Activated effector memory CD4-positive, alpha-beta T cell treated with anti-CD3 and anti-CD28 coated beads, Interleukin-2, amount 50 U/mL, for 16 hours (primary cell): ENCODE measurements around the gene NACA2.
"Not testable (repeated sequence)": the region's sequence is repeated elsewhere in the genome, so short reads cannot be mapped to it uniquely, and the experiment has no call there.

Source experiments
- DNase-seq: peaks from one replicate; pipeline ENCODE4 v3.0.0-alpha.2; 2020

Gene NACA2

DNA sequence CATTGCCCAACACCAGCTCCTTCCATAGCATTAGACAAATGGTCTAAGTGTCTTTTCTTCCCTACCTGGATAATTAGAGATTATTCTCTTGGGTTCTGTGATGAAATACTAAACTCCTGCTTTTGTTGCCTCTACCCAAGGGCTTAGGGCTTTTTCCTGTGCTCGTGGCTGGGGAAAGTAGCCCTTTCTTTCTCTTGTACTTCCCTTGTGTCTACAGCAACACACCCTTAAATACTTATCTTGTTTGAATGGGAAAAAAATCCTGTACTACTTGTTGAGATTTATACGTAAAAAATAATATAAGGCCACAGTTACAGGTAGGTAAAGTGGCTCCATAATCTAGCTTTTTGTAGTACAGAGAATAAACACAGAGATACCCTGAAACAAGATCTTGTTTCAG, 7.0 kb upstream of the NACA2 start:
- DNase-seq, result no peak

DNA sequence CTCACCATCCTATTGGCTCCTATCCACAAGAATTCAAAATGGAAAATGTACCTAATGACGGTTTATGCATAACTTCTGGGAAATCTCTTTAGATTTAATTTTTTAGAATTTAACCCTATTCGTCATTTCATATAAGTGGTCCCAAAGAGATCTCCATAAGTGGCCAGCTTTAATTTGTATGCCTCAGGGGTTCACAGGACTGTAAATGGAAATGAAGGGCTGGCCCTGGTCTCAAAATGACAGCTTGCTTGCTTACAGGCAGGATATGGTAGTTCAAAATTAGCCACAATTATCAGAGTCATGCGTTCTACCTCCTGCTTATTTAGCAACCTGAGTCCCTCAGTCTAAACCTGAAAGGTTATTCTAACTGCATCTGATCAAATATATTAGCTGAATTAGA, 6.6 kb upstream of the NACA2 start:
- no peak for DNase-seq

DNA sequence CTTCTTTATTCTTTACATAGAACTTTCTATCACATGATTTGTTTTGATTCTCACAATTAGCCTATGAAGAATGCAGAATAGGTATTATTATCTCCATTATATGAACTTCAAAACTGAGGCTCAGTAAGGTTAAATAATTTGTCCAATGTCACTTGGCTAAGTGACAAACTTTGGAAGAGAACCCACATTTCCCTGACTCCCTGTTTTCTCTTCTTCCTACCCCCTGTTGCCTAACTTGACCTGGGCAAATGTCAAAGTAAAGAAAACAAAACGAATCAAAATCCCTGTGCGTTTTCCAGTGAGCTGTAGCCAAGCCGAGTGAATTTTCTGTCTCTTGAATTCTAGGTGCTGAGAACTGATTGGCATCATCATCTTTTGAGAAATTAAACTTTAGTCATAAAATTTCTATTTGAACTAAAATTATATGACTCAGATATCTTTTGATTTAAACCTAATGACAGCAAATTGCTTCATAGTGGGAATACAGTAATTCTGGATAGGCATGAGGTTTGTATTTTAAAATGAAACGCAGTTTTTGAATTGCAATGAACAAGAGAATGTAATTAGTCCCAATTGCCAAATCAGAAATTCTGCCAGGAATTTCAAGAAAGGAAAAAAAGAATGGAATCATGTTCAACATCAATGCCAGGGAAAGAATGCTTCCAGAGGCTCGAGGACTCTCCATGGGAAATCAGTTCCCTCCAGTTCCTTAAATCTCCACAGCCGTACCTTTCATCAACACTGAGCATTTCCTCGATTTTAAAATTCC, 4.6 kb upstream of the NACA2 start:
- DNase-seq, result no peak

DNA sequence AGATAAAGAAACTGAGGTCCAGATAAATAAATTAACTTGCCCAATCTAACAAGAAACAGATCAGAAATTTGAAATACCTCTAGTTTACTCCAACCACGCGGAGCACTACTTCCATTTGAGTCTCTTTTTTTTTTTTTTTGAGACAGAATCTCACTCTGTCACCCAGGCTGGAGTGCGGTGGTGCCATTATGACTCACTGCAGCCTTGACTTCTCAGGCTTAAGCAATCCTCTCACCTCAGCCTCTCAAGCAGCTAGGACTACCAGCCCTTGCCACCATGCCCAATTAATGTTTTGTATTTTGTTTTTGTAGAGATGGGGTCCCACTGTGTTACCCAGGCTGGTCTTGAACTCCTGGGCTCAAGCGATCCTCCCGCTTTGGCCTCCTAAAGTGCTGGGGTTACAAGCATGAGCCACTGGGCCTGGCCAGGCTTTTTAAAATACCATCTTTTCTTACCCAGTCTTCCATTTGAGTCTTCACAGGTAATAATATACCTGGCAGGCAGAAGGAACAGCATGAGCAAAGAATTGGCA, 3.3 kb upstream of the NACA2 start:
- no peak for DNase-seq

DNA sequence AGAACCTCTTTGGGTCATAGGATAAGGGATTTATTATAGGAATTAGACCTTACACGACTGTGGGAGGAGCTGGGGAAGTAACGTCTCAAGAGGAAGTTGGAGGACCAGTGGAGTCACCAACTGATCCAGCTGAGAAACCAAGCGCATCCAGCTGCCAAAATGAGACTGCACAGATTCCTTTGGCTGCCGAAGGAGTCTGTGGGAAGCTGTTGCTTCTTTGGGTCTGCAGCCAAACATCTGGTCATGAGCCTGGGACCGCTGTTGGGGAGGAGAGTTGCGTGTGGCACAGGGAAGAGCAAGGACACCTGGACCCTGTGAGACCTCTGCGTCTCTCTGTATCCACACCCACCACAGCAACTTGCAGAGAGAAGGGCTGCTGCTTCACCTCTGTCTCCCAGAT, 2.4 kb upstream of the NACA2 start:
- no peak for DNase-seq

DNA sequence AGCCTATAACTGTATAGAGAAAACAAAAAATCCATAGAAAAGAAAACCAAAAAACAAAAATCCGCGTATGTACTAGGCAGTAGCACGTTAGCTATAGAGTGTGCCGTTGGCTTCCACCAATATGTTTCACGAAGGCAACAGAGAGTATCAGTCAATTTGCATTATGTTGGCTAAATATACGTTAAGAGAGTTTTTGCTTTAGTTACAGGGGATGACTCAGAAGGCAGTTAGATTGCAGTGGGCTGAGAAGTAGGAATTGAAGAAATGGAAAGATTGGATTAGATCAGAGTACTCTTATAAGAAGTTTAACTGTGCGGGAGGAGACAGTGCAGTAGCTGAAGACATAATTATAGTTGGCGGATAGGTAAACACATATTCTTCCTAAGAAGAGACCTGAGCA, 911 bp upstream of the NACA2 start:
- no peak for DNase-seq

DNA sequence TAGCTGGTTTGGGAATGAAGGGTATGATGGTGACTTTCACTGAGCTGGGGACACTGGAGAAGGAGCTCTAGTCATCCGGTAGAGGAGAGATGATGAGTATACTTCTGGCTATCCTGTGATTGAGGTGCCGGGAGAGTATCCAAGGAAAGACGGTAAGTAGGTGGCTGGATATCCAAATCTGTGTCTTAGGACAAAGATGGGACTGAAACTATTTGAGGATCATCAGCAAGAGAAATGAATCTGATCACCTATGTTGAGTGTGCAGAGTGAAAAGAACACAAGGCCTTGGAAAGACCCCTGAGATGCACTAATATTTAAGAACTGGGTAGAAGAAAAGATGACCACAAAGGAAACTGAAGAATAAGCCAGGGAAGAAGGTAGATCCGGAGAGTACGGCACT, 1.0 kb downstream of the NACA2 start:
- DNase-seq, result no peak

DNA sequence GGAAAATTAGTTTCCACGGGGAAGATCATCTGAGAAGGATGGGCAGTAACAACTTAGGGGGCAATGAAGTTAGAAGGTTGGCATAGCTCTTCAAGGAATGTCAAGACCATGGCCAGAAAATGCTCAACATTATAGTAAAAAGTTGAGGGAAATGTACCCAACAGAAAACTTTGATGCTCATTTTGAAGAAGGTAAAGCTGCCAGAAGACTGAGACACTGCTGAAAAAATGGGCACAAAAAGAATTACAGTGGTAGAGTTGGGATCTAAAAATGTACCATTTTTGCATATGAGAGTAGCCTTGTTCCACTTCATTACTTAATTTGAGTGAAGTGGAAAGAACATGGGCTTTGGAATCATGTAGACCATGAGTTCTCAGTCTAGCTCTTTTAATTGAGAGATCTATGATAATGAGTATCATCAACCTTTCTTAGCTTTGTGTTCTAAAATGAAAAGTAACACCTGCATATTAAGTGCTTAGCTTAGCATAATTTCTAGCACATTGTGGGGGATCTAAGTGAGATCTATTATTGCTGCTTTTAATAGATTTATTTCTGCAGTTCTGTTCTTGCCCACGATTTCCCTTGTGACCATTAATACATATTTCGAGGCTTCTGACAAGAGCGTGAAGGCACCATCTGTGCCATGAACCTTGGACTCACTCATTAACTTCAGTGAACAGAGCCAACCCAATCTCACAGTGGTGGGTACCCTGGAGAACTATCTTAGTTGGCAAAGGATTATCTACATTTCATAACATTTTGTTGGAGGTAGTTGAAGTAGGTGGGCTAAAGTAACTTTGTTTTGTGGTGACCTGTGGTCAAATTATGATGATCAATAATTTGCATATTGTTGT, 3.0 kb downstream of the NACA2 start:
- no peak for DNase-seq

DNA sequence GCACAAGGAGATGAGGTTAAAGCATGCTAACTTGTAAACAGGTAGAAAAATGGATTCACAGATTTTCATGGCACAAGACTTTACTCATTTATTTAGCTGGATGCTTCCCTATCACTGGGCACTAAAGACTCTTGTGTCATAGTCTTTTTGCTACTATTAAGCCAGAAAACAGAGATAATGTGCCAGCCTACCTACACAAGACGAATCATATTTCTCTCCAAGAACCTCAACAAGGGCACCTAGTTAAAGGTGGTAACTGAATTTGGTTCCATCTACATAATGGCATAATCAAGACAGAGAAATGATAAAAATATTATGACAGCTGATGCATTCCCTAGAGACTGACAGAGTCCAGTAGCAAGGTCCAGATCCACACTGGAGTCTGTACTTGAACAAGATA, 3.8 kb downstream of the NACA2 start:
- no peak for DNase-seq

DNA sequence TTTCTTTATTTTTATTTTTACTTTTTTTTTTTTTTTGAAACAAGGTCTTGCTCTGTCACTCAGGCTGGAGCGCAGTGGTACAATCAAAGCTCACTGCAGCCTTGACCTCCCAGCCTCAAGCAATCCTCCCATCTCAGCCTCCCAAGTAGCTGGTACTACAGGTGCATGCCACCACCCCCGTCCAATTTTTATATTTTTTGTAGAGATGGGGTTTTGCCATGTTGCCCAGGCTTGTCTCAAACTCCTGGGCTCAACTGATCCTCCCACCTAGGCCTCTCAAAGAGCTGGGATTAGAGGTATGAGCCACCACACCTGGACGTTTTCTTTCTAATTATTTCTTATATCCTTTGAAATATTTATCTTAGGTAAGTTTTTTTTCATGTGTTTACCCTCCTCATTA, 4.4 kb downstream of the NACA2 start:
- not testable (repeated sequence) for DNase-seq

DNA sequence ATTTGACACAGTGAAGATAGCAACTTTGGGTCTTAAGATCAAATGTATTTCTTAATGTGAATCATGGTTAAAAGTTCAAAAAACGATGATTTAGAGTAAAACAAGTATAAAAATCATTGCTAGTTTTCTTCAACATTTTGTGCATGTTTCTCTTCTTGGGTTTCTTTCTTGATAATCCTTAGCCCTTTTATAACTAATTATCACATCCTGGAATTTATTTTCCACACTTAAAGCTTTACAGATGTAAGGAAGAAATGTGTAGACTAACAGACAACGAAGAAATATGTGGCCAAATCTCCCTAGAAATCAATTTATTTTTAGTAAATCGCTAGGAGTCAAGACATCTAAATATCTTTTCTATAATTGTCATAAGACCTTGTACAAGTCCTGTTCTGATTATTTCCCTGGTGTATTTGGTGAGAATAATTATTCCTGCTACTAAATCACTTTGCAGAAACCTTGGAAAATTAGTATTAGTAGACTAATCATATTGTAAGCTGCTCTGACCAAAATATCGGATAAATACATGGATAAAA, 4.9 kb downstream of the NACA2 start:
- DNase-seq, result no peak

DNA sequence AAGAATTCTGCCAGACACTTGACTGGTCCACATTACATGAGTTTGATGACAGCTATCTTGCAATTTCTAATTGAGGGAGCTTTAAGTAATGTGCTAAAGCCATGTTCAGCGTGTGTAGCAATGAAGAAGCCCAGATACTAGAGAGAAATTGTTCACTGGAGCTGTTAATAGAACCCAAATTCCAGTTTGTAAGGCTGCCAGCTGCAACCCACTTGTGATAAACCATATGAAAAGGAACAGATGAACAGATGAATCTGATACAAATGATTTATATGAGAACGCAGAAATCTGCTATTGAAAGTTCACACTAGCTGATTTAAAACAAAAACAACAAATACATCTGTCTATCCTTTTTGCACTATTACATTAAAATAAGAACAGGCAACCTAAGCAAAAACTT, 6.2 kb downstream of the NACA2 start:
- DNase-seq, result no peak

DNA sequence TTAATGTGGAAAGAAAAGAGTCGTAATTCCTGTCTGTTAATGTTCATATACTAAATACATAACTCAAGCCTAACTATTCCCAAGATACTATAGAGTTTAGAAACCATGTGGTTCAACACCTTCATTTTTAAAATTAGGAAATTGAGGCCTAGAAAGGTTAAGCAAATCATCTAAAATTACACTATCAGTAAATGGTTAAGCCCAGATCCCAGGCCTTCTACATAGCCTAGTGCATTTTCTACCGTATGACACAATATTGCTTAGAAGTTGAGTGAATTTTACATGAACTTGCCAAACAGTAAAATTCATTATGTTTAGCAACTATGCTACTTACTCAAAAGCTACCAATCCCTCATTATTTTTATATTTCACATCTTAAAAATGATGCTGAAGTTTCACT, 6.8 kb downstream of the NACA2 start:
- DNase-seq, result no peak

DNA sequence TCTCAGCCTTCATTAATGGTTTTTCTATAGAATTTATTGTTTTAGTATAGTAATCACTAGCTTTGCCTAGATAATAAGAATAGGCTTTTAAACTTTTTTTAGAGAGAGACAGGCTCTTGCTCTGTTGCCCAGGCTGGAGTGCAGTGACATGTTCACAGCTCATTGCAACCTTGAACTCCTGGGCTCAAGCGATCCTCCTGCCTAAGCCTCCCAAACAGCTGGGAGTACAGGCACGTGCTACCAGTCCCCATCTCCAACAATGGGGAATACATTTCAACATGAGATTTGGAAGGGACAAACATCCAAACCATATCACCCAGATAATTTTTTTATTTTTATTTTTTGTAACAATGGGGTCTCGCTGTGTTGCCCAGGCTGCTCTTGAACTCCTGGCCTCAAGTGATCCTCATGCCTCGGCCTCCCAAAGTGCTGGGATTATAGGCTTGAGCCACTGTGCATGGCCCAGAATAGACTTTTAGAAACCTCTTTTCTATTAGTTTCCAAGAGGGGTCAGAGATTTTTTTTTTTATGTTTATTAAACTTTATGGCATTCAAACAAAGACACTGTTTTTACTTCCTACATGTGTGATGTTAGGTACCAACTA, 7.3 kb downstream of the NACA2 start:
- no peak for DNase-seq

DNA sequence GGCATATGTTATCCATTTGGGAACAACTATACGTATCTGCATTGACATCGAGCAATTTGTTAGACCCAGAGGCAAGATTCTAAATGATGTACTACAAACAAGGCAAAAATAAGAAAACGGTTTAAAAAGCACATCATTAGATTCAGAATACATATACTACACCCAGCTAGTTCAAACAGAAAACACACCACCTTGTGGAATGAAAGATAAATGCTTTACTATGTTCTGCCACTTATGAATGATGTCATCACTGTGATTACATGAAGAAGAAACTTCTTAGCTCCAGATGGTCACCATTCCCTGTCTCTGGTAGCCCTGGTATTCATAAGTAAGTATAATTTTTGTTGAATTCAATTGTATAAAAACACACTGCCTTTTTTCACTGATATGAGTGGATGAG, 7.8 kb downstream of the NACA2 start:
- no peak for DNase-seq

DNA sequence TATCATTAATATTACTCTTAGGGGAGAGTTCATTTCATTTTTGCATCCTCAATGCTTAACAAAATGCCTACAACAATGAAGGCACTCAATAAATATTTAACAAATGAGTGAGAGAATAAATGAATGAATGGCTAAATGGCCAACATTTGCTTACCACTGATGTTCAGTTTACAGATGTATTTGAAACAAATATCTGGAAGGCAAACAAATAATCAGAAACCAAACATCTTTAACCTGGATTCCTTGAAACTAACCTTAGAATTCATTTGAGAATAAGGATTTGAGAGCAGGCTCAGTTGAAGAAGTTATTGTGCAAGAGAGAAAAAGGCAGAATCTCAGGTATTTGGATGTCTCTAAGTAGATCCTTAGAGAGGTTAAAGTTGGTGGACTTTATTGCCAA, 8.4 kb downstream of the NACA2 start:
- no peak for DNase-seq

DNA sequence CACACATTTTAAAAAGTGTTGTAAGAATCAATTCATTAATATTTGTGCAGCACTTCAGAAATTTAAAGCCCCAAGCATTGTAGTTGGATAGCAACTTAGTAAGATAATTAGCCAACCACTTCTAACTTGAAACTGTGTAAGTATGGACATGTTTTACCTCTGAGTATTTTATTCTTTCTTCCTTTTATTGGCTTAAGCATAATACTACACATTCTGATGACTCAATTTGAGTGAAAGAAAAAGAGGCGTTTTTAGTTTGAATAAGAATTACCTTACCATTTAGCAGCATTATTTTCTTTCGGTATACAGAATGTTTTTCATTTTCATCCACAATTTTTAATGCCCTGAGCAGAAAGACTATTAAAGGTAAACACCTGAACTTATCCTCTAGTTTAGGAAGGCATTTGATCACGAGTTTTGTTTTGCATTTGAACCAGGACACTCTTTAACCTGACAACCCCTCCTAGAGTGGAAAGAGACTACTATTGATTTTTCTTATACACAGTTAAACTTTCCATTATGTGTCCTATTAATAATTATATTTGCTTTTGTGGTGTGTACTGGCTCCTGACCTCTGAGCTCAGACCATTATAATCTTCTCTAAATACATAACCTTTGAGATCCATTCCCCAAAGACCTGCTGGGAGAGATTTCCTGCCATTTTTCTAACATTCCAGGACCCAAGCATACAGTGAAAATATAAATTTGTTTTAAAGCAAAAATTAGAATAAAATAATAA, 9.2 kb downstream of the NACA2 start:
- DNase-seq, result no peak

DNA sequence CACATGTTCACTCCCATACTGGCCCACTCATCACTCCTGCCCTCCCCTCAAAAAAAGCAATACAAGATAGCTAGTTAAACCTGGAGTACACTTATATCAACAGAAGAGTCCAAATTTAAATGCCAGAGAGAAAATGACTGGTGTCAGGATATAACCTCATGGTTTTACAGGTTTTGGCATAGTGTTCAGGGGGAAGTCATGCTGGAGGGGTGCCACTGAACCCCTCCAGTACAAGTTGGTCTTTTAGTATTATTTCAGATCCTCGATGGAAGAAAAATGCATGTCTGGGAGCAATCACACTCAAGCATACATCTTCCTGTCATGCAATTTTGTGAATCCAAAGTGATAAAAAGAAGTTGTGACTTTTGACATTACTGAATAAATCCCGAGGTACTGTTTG, 10.5 kb downstream of the NACA2 start:
- DNase-seq, result no peak

DNA sequence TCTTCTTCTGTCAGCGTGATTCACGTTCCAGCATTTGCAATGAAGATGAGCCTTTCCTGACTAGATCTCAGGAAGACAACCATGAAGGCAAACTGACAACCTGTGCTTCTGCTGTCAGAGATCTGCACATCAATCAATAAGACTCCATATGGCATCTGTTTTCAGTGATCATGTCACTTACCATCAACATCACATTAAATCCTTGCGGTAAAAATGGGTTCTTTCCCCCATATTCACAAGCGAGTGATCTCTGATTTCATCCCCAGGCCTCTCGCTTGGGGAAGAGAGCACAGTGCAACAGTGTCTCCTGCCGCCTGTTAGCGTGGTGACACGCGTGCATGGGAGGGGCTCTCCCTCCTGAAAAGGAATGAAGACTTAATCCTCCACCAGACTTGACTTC, 11.1 kb downstream of the NACA2 start:
- no peak for DNase-seq

DNA sequence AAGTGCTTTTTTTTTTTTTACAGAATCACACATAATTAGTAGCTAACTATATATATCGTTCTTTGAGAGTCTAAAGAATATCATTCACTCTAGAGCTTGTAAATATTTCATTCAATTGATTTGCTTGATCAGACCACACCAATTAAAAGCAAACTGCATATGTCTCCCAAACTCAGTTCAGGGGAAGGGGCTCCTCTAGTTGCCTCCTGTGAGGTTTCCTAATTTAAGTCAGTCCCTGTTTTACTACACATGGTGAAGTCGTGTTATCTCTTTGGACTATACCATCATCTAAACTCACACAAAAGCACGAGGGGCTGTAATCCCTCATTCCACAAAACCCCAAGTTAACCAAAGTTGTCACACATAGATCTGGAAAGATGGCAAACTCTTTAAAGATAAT, 11.7 kb downstream of the NACA2 start:
- no peak for DNase-seq

DNA sequence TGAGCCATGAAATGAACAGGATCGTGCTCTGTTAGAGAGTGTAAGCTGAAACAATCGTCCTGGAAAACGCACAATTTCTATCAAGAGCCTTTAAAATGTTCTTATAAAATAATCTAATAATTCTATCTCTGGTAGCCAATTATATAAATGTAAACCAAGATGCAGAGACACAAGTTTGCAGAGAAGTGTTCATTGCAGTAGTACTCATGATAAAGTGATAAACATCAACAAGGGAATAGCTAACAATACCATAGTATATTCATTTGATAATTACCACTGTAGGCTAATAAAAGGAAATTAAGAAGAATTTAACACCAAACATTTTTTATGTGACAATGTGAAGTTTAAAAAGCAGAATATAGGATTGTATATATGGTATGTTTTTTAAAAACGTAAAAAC, 12.4 kb downstream of the NACA2 start:
- DNase-seq, result no peak

DNA sequence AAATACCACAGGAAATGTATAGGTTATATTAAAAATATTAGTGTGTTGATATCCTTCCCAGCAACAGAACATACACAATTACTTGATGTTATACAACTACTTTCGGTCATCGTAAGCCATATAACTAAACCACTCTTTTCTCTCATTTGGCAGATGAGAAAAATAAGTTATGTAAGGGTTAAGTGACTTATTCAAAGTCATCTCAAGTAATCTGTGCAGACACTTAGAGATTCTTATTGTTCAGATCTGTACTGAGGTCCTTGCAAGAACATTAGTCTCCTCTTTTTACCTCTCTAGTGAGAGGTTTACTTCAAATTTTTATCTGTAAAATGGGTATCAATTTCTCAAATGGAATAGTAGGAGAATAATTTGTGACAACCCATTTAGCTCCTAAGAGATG, 15.0 kb downstream of the NACA2 start:
- DNase-seq, result no peak
